Prostate gland (tissue), 2 donors: ENCODE measurements around the gene DNAAF5.

Source experiments
- CTCF ChIP-seq, 4 experiments: fragments of 200-600 bp in 2 of 4; fragments of 450-650 bp in 2 of 4; sonication (generic) in 2 of 4; IDR thresholded peaks; 1 replicate in 3 of 4; 2 replicates in 1 of 4; pipeline ENCODE4 v1.5.1; 2016 to 2019; ENCODE audit warnings: antibody characterized with exemption in 4 of 4, mild to moderate bottlenecking in 2 of 4, moderate library complexity in 2 of 4
- POLR2A ChIP-seq: fragments of 450-650 bp; IDR thresholded peaks from one replicate; pipeline ENCODE4 v1.6.1; 2016; ENCODE audit warnings: antibody characterized with exemption, mild to moderate bottlenecking

DNA sequence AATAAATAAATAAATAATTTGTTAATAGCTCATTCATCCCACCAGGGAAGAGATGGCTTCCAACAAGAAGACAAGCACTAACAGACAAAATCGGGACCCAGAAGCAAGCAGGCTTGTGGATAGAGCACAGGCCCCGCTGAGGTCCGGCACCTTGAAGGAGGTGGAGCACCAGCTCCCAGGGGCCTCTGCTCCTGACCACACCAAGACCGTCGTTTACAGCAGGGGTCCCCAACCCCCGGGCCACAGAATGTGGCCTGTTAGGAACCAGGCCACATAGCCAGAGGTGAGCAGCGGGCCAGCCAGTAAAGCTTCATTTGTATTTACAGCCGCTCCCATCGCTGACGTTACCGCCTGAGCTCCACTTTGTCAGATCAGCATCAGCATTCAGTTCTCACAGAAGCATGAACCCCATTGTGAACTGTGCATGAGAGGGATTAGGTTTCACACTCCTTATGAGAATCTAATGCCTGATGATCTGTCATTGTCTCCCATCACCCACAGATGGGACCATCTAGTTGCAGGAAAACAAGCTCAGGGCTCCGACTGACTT lies 72.5 kb downstream of the DNAAF5 start:
- TF ChIP-seq POLR2A, result no peak
- no peak for TF ChIP-seq CTCF (IDR thresholded peaks at IDR 0.05)
